ENCODE data around the gene CIAPIN1.

The CIAPIN1 gene

GRCh38 chr16:57476546-57477410, 29.6 kb upstream of the CIAPIN1 start:
- DNase-seq (ENCODE audit: low read depth) = no peak

DNA sequence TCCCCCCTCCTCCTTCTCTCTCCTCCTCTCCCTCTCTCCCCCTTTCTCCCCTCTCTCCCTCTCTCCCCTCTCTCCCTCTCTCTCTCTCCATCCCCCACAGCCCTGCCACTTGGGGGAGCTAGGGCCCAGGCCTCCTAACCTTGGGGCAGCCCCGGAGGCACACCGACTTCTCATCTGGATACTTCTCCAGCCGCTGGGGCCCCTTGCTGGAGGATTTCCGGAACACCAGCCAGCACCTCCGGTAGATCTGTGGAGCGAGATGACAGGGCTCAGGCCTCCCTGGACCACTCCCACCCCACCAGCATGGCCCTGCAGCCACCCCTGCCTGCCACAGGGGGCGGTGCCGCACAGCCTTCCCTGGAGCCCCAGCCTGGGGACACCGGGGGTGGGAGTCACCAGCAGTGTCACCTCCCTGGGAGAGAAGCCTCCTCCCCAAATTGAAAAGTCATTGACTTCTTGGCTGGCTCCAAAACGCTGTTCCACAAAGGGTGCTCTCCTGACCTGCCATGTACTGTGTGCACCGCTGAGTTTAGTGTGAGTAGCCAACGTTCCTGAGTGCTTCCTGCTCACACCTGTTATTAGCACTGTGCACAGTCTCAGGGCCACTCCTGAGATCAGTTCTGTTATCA, 28.6 kb upstream of the CIAPIN1 start:
- no peak for DNase-seq (ENCODE audit: low read depth)

DNA sequence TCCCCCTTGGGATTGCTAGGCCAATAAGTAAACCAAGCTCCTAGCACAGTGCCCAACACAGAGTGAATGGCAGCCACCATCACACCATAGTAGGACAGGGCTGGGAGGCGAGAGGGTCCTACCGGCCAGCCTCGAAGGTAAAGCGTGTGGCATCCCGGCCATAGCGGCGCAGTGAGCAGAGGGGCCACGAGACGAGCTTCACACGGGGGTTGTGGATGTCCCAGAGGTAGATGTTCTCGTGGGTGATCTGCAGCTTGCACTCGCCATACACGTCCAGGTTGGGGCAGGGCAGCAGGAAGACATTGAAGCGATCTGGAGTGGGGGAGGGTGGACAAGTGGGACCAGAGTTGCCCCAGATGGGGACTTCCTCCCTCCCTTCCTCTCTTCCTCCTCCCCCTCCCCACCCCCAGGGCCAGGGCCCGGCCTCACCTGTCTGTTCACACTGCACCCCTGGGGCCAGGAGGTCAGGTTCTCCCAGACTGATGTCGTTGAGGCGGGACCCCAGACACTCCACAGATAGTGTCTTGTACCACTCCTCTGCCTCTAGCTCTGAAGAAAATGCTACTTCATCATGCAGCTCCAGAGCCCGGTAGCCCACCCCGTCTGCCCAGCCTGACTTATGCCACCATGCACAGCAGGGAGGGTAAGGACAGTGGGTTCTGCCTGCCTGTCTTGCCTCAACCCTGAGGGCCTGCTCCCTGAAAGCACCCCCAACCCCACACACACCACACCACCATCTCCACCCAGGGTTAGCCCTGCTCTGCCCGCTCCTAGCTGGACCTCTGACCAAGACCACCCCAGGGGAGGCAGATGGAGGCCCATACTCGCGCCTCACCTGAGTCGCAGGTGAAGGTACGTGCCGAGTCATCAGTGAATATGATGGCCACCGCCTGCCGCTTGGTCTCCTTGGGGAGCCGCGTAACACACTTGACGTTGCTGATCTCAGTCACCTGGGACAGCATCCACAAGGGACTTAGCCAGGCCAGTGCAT, 27.8 kb upstream of the CIAPIN1 start:
- DNase-seq (ENCODE audit: low read depth) = no peak

GRCh38 chr16:57473906-57474305, 26.7 kb upstream of the CIAPIN1 start:
- DNase-seq (ENCODE audit: low read depth) = no peak

GRCh38 chr16:57473176-57473840, 26.1 kb upstream of the CIAPIN1 start:
- no peak for DNase-seq (ENCODE audit: low read depth)

DNA sequence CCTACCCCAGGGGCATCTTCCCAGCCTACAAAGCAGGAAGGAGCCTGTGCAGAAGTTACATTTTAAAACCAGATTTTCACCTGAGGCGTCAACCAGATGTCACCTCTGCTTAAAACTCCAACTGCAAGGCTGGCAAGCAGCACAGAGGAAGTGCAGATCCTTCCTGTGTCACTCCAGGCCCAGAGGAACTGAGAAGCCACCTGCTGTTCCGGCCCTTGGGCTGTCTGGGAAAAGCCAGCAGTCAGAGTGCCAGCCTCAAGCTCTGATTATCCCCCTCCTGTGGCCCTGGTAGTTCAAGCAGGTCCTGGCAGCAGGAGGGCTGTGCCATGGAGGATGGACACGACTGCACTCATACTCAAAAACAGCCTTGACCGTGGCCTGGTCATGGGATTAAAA, 25.5 kb upstream of the CIAPIN1 start:
- DNase-seq (ENCODE audit: low read depth) = no peak

DNA sequence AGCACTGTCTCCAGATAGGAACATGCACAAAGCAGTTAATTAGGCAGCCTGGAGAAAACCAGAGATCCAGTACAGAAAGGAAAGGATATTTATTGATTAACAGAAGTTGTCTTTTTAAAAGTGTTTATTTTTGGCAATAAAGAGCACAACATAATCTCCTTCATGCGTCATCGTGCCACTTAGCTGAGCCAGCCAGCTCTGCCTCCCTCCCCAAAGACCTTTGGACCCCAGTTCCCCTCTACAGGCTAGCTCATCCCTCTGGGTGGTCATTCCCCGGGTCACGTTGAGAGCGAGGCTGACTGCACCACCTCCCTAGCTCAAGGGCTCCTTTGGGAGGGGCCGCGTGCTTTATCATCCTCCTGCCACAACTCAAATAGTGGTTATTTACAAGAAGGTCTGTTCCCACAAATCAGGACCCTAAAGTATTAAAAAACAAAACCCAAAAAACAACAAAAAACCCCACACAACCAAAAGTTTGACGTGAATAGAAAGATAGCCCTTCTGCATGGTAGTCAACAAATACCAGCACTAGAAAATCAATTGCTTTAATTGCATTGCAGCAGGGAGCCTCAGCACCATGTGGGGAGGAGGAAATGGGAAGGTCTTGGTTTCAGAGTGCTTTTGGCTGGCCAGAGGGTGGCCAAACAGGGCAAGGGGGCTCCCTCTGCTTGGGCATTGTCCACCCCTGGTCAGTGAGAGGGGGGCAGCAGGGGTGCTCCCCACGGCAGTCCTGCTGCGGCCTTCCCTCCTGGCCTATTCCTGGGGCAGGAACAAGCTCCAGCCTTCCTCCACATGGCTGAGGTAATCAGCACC, 24.9 kb upstream of the CIAPIN1 start:
- DNase-seq (ENCODE audit: low read depth) = no peak

DNA sequence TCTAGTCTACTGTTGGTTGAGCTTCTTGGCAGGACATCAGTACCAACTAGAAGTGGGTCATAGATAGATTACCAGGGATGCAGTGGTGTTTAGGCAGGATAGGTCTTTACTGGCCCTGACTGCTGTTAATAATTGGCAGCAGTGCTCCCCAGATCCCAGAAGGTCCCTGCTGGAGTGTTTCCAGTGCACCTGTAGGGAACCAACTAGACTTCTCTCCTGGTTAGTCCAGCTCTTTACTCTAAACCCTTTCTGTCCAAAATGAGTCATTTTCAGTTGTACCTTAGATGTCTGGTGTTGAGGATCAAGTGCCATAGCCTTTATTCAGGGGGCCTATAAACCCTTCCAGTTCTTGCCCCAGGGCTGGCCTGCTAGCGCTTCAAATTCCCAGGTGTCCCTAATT, 24.0 kb upstream of the CIAPIN1 start:
- DNase-seq (ENCODE audit: low read depth) = no peak

DNA sequence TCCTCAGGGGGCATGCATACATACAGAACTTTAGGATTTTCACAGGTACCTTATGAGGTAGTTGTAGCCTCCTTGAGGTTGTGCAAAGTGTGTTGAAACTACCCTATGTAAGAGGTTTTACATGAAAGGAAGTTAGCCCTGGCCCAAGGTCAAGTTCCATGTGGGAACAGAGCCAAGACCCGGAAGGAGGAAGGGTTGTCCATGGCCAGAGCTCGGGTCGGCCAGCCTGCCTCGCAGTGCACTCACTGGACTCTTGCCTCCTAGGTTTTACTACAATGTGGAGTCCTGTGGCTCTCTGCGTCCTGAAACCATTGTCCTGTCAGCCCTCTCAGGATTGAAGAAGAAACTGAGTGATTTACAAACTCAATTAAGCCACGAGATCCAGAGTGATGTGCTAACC, 23.5 kb upstream of the CIAPIN1 start:
- peak; percentile 44 for DNase-seq (ENCODE audit: low read depth)

- DNase-seq (ENCODE audit: low read depth) = peak; percentile 32
Observed at GRCh38 chr16:57469917-57470470, 22.8 kb upstream of the CIAPIN1 start.

DNA sequence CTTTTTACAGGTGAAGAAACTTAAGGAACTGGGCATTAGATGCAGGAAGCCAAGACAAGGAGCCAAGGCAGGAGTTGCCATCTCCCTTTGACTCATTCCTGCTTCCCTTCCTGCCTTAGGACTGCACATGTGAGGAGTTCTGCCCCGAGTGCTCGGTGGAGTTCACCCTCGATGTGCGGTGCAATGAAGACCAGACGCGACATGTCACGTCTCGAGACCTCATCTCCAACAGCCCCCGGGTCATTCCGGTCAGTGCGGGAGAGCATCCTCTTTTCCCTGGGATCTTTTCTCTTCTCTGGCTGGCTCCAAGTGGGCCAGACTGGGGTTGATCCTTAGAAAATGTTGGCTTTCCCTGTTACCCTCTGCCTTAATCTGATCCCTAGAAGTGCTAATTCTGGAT, 21.9 kb upstream of the CIAPIN1 start:
- no peak for DNase-seq (ENCODE audit: low read depth)

- DNase-seq (ENCODE audit: low read depth) = no peak
Observed at GRCh38 chr16:57468346-57468745, 21.2 kb upstream of the CIAPIN1 start.

DNA sequence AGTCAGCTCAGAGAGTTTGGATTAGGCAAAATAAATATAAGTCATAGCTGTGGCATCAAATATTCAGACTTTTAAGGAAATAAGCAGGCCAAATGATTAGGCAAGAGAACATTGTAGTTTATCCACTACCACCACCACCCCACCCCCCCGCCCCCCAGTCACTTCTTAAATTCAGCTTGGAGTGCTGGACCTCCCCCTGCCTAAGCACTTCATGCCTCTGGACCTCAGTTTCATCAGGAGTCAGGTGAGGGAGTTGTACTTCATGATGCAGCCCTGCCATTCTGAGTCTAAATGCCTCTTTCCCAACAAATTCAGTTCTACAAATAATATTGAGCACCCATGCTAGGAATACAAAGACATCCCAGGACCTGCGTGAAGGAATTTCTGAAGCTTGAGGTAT, 17.3 kb upstream of the CIAPIN1 start:
- DNase-seq (ENCODE audit: low read depth) = no peak

GRCh38 chr16:57462978-57463362, 15.8 kb upstream of the CIAPIN1 start:
- no peak for DNase-seq (ENCODE audit: low read depth)

DNA sequence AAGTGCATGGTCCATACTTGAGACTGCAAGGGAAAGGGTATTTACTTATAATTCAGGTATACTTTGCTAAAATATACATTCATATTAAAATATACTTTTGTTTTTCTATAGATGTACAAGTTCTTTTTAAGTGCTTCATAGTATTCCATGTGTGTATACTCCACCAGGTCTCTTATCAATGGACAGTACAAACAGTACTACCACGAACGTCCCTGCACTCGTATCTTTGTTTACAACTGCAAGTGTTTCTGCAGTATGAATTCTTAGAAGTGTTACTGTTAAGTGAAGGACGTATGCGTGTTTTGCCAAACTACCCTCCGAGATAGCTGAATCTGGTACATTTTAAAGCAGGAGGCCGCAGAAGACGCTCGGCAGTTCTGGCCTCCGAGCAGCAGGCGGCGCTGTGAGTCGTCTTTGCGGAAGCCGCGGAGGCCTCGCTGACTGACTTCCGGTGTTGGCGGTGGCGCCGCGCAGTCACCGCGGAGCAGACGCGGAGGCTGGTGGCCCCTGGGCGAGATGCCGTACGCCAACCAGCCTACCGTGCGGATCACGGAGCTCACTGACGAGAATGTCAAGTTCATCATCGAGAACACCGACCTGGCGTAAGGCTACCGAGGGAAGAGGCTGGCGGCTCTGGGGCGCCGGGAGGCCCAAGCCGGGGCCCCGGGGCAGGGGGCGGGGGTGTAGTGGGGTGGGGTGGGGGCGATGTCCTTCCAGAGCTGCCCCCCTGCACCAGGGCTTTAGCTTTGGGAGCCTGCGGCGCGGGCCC, 15.2 kb upstream of the CIAPIN1 start, which contains the start of gene POLR2C:
POLR2C (plus strand) TSS at position 471 of the 769 bp plus-strand sequence; CDS start at position 517, 46 bp downstream.
- peak; percentile 84 for DNase-seq (ENCODE audit: low read depth)

DNA sequence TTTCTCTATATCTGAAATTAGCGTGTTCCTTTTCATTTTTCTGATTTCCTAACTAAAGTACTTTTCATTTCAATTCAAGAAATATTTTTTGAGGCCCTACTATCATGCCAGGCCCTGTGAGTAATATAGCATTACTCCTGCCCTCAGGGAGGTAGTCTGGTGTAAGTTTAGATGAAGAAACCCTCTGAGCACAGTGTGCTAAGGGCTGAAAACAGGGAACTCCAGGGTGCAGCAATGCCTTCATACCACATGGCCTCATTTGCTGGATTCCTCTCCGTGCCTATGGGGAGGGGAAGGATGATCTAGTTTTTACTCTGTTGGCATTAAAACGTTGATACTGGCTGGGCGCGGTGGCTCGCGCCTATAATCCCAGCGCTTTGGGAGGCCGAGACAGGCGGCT, 4.8 kb upstream of the CIAPIN1 start:
- DNase-seq (ENCODE audit: low read depth) = peak; percentile 6

- peak; percentile 27 for DNase-seq (ENCODE audit: low read depth)
Observed at GRCh38 chr16:57446531-57447185, 527 bp downstream of the CIAPIN1 start.

GRCh38 chr16:57445510-57445909, 1.7 kb downstream of the CIAPIN1 start:
- no peak for DNase-seq (ENCODE audit: low read depth)

DNA sequence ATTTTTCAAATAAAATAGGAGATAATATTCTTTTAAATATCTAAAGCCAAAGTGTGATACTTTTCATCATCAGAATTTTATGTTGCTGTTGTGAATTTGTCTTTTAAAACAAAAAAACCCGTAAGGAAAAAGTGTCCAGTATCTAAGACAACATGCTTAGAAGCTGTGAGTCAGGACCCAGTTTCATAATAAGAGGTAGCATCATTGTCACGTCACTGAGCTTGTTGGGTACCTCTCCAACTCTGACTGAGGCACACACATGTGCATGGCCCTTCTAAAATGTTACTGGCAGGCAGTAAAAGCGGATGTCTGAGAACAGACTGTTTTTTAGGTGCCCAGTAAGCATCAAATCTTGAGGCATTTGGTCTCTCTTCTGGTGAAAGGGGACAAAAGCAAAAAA, 2.5 kb downstream of the CIAPIN1 start:
- peak; percentile 60 for DNase-seq (ENCODE audit: low read depth)

Measured in fibroblast of gingiva (primary cell).